Mononuclear cell (primary cell): Measurements from ENCODE around the gene ARRDC1. TPM values are rescaled to one million over a fixed set of nuclear protein-coding genes. Genes with fewer than 3 reads are reported as not detected.

Experiments
- H3K27me3 ChIP-seq: 2 replicates; pipeline ENCODE4 v1.6.0; 2011; ENCODE audit warnings: low read length, control low read depth; ENCODE audit not compliant: insufficient read depth
- H3K4me1 ChIP-seq: 2 replicates; pipeline ENCODE4 v1.5.1; 2011; ENCODE audit warnings: mild to moderate bottlenecking, low read length, control low read depth; ENCODE audit not compliant: insufficient read depth
- H3K4me3 ChIP-seq: 2 replicates; pipeline ENCODE4 v1.5.1; 2011; ENCODE audit warnings: mild to moderate bottlenecking, low read length, moderate library complexity
- H3K9me3 ChIP-seq: 2 replicates; pipeline ENCODE4 v1.5.1; 2011; ENCODE audit warnings: low read depth, mild to moderate bottlenecking, control low read depth, low read length
- total RNA-seq: library from RNA; depleted of rRNA; stranded (reverse); fragments of >200 nt; gene quantifications from one replicate; pipeline ENCODE4 v1.2.3, GENCODE V29; 2012

ARRDC1 gene
- total RNA-seq, 1 donor, result 28.7 TPM

- H3K4me1 ChIP-seq, result peaks cover 31% of the 10 kb centered on the region
- H3K4me3 ChIP-seq, result no peak overlapping the region
- H3K9me3 ChIP-seq, result no peaks in the 10 kb centered on the region
- no peaks in the 10 kb centered on the region for H3K27me3 ChIP-seq
Observed at GRCh38 chr9:137580209-137580953, 25.1 kb upstream of the ARRDC1 start.

- Histone ChIP-seq H3K4me3 (no peak overlapping the region), H3K9me3 (no peaks in the 10 kb centered on the region), H3K4me1 (peaks cover 29% of the 10 kb centered on the region), H3K27me3 (no peaks in the 10 kb centered on the region)
Observed at GRCh38 chr9:137580954-137581322, 24.5 kb upstream of the ARRDC1 start.

- Histone ChIP-seq H3K4me1 (peaks cover 23% of the 10 kb centered on the region), H3K4me3 (no peak overlapping the region), H3K27me3 (no peaks in the 10 kb centered on the region), H3K9me3 (no peaks in the 10 kb centered on the region)
Observed at GRCh38 chr9:137581361-137582285, 23.9 kb upstream of the ARRDC1 start.

GRCh38 chr9:137582286-137582860 lies 23.1 kb upstream of the ARRDC1 start:
- Histone ChIP-seq H3K4me1 (peaks cover 15% of the 10 kb centered on the region), H3K9me3 (no peaks in the 10 kb centered on the region), H3K4me3 (no peak overlapping the region), H3K27me3 (no peaks in the 10 kb centered on the region)

GRCh38 chr9:137583347-137583746 lies 22.1 kb upstream of the ARRDC1 start:
- Histone ChIP-seq H3K27me3 (no peaks in the 10 kb centered on the region), H3K9me3 (no peaks in the 10 kb centered on the region)

GRCh38 chr9:137583957-137584356 lies 21.5 kb upstream of the ARRDC1 start:
- Histone ChIP-seq H3K4me3 (no peak overlapping the region), H3K9me3 (no peaks in the 10 kb centered on the region), H3K4me1 (peaks cover 6% of the 10 kb centered on the region), H3K27me3 (no peaks in the 10 kb centered on the region)

More at GRCh38 chr9:137583347-137583746, 22.1 kb upstream of the ARRDC1 start:
- no peak overlapping the region for H3K4me3 ChIP-seq
- peaks cover 6% of the 10 kb centered on the region for H3K4me1 ChIP-seq

GRCh38 chr9:137586854-137587253 lies 18.6 kb upstream of the ARRDC1 start:
- H3K4me3 ChIP-seq, result no peak overlapping the region
- H3K9me3 ChIP-seq, result no peaks in the 10 kb centered on the region
- H3K4me1 ChIP-seq, result peaks cover 18% of the 10 kb centered on the region
- no peaks in the 10 kb centered on the region for H3K27me3 ChIP-seq

- Histone ChIP-seq H3K4me3 (no peak overlapping the region), H3K4me1 (peaks cover 29% of the 10 kb centered on the region), H3K27me3 (no peaks in the 10 kb centered on the region), H3K9me3 (no peaks in the 10 kb centered on the region)
Observed at GRCh38 chr9:137588311-137588710, 17.2 kb upstream of the ARRDC1 start.

GRCh38 chr9:137588891-137589290 lies 16.6 kb upstream of the ARRDC1 start:
- H3K4me3 ChIP-seq, result no peak overlapping the region

GRCh38 chr9:137589441-137590122 lies 15.9 kb upstream of the ARRDC1 start:
- Histone ChIP-seq H3K4me3 (peak overlapping the region; percentile 37), H3K27me3 (no peaks in the 10 kb centered on the region), H3K4me1 (peaks cover 29% of the 10 kb centered on the region), H3K9me3 (no peaks in the 10 kb centered on the region)

More at GRCh38 chr9:137588891-137589290, 16.6 kb upstream of the ARRDC1 start:
- Histone ChIP-seq H3K27me3 (no peaks in the 10 kb centered on the region), H3K4me1 (peaks cover 29% of the 10 kb centered on the region), H3K9me3 (no peaks in the 10 kb centered on the region)

GRCh38 chr9:137590123-137590468 lies 15.4 kb upstream of the ARRDC1 start:
- peak overlapping the region; percentile 37 for H3K4me3 ChIP-seq
- H3K27me3 ChIP-seq, result no peaks in the 10 kb centered on the region
- H3K9me3 ChIP-seq, result no peaks in the 10 kb centered on the region
- H3K4me1 ChIP-seq, result peaks cover 29% of the 10 kb centered on the region

- H3K27me3 ChIP-seq, result no peaks in the 10 kb centered on the region
- peak within 1 kb of the TSS; percentile 56 for H3K4me3 ChIP-seq
- H3K9me3 ChIP-seq, result no peaks in the 10 kb centered on the region
- H3K4me1 ChIP-seq, result peaks cover 29% of the 10 kb centered on the region
Observed at GRCh38 chr9:137590469-137591383, 14.8 kb upstream of the ARRDC1 start, which contains the start of gene ZMYND19. TSS of gene ZMYND19 (minus strand) at chr9:137590512. CDS start at chr9:137590263, 249 bp downstream.

- no peaks in the 10 kb centered on the region for H3K27me3 ChIP-seq
- H3K9me3 ChIP-seq, result no peaks in the 10 kb centered on the region
- H3K4me1 ChIP-seq, result peaks cover 29% of the 10 kb centered on the region
- no peak overlapping the region for H3K4me3 ChIP-seq
Observed at GRCh38 chr9:137592767-137593166, 12.7 kb upstream of the ARRDC1 start.

- H3K9me3 ChIP-seq, result no peaks in the 10 kb centered on the region
- peaks cover 29% of the 10 kb centered on the region for H3K4me1 ChIP-seq
Observed at GRCh38 chr9:137593176-137593575, 12.3 kb upstream of the ARRDC1 start.

More at GRCh38 chr9:137593176-137593575, 12.3 kb upstream of the ARRDC1 start:
- Histone ChIP-seq H3K27me3 (no peaks in the 10 kb centered on the region), H3K4me3 (no peak overlapping the region)
